ENCODE data around the gene SYCE3. TPM values are rescaled to one million over a fixed set of nuclear protein-coding genes. Genes with fewer than 3 reads are reported as not detected.

Gene SYCE3
- total RNA-seq, 1 experiment from 2014 or later: 1.3 TPM

GRCh38 chr22:50597097-50597496, 34.4 kb upstream of the SYCE3 start:
- intact Hi-C loops (cut with micrococcal nuclease): no loop called here
- H3K9me2 ChIP-seq (replicated peaks; ENCODE audit: low read length): no peaks in the 10 kb centered on the region
- no peaks in the 10 kb centered on the region for H4K20me1 ChIP-seq (ENCODE audit: low read length)
- no peak overlapping the region for H2AFZ ChIP-seq (ENCODE audit: low read length)
- no peaks in the 10 kb centered on the region for H3F3A ChIP-seq (ENCODE audit: low read length, unreplicated experiment)
- ChIA-PET POLR2A (ENCODE audit: unreplicated experiment) (no interaction called here), CTCF (no interaction called here)
- no peak overlapping the region for H3K9ac ChIP-seq (ENCODE audit: low read length)
- no peak overlapping the region for H3K4me3 ChIP-seq (ENCODE audit: low read length)
- no peak overlapping the region for H3K4me2 ChIP-seq (ENCODE audit: low read length)
- H3K36me3 ChIP-seq (ENCODE audit: low read depth, low read length): no peaks in the 10 kb centered on the region
- no peaks in the 10 kb centered on the region for H3K9me3 ChIP-seq (ENCODE audit: low read length)
- no peaks in the 10 kb centered on the region for H3K27me3 ChIP-seq (ENCODE audit: low read length)
- TF ChIP-seq EZH2 (IDR thresholded peaks at IDR 0.05; ENCODE audit: low read length, unreplicated experiment) (no peak), EZH2phosphoT487 (IDR thresholded peaks at IDR 0.05; ENCODE audit: borderline replicate concordance, low read length) (no peak)
- TF ChIP-seq, protein P1, sequence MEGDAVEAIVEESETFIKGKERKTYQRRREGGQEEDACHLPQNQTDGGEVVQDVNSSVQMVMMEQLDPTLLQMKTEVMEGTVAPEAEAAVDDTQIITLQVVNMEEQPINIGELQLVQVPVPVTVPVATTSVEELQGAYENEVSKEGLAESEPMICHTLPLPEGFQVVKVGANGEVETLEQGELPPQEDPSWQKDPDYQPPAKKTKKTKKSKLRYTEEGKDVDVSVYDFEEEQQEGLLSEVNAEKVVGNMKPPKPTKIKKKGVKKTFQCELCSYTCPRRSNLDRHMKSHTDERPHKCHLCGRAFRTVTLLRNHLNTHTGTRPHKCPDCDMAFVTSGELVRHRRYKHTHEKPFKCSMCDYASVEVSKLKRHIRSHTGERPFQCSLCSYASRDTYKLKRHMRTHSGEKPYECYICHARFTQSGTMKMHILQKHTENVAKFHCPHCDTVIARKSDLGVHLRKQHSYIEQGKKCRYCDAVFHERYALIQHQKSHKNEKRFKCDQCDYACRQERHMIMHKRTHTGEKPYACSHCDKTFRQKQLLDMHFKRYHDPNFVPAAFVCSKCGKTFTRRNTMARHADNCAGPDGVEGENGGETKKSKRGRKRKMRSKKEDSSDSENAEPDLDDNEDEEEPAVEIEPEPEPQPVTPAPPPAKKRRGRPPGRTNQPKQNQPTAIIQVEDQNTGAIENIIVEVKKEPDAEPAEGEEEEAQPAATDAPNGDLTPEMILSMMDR (conservative IDR thresholded peaks at IDR 0.05; ENCODE audit: low read depth, low read length): no peak
- DNase-seq (no peak), ATAC-seq (no peak)
- H3K27ac ChIP-seq (ENCODE audit: low read length): no peak overlapping the region
- no peaks in the 10 kb centered on the region for H3K79me2 ChIP-seq (ENCODE audit: low read length)
- no peaks in the 10 kb centered on the region for H3K4me1 ChIP-seq (ENCODE audit: insufficient read depth, low read length)
- no TSS peak for BruUV-seq (replicated peaks)

GRCh38 chr22:50595189-50595588, 32.5 kb upstream of the SYCE3 start:
- BruUV-seq (replicated peaks): no TSS peak
- intact Hi-C loops (cut with micrococcal nuclease): no loop called here

GRCh38 chr22:50587407-50587806, 24.7 kb upstream of the SYCE3 start:
- ChIA-PET CTCF (no interaction called here), POLR2A (ENCODE audit: unreplicated experiment) (no interaction called here)
- no peaks in the 10 kb centered on the region for H3F3A ChIP-seq (ENCODE audit: low read length, unreplicated experiment)
- no TSS peak for BruUV-seq (replicated peaks)
- H3K27ac ChIP-seq (ENCODE audit: low read length): no peak overlapping the region
- ATAC-seq (no peak), DNase-seq (no peak)
- H3K9me3 ChIP-seq (ENCODE audit: low read length): no peaks in the 10 kb centered on the region
- H3K4me3 ChIP-seq (ENCODE audit: low read length): no peak overlapping the region
- no peaks in the 10 kb centered on the region for H3K4me1 ChIP-seq (ENCODE audit: insufficient read depth, low read length)
- peaks cover 6% of the 10 kb centered on the region for H3K79me2 ChIP-seq (ENCODE audit: low read length)
- H4K20me1 ChIP-seq (ENCODE audit: low read length): no peaks in the 10 kb centered on the region
- intact Hi-C loops (cut with micrococcal nuclease): no loop called here
- no peaks in the 10 kb centered on the region for H3K9me2 ChIP-seq (replicated peaks; ENCODE audit: low read length)
- no peak overlapping the region for H2AFZ ChIP-seq (ENCODE audit: low read length)
- no peak for TF ChIP-seq EZH2phosphoT487 (IDR thresholded peaks at IDR 0.05; ENCODE audit: borderline replicate concordance, low read length)
- TF ChIP-seq, protein P1 (conservative IDR thresholded peaks at IDR 0.05; ENCODE audit: low read depth, low read length): no peak
- TF ChIP-seq EZH2 (IDR thresholded peaks at IDR 0.05; ENCODE audit: low read length, unreplicated experiment): no peak
- no peaks in the 10 kb centered on the region for H3K36me3 ChIP-seq (ENCODE audit: low read depth, low read length)
- no peak overlapping the region for H3K9ac ChIP-seq (ENCODE audit: low read length)
- no peaks in the 10 kb centered on the region for H3K27me3 ChIP-seq (ENCODE audit: low read length)
- no peak overlapping the region for H3K4me2 ChIP-seq (ENCODE audit: low read length)

More at GRCh38 chr22:50595189-50595588, 32.5 kb upstream of the SYCE3 start:
- Histone ChIP-seq H3K27me3 (ENCODE audit: low read length) (no peaks in the 10 kb centered on the region), H3K9ac (ENCODE audit: low read length) (no peak overlapping the region), H3K9me2 (replicated peaks; ENCODE audit: low read length) (no peaks in the 10 kb centered on the region), H3K4me2 (ENCODE audit: low read length) (no peak overlapping the region), H3K4me3 (ENCODE audit: low read length) (no peak overlapping the region), H3K79me2 (ENCODE audit: low read length) (no peaks in the 10 kb centered on the region), H2AFZ (ENCODE audit: low read length) (no peak overlapping the region), H3K4me1 (ENCODE audit: insufficient read depth, low read length) (no peaks in the 10 kb centered on the region), H3K36me3 (ENCODE audit: low read depth, low read length) (no peaks in the 10 kb centered on the region), H4K20me1 (ENCODE audit: low read length) (no peaks in the 10 kb centered on the region), H3K9me3 (ENCODE audit: low read length) (no peaks in the 10 kb centered on the region), H3F3A (ENCODE audit: low read length, unreplicated experiment) (no peaks in the 10 kb centered on the region), H3K27ac (ENCODE audit: low read length) (no peak overlapping the region)
- DNase-seq: no peak
- no peak for ATAC-seq
- POLR2A ChIA-PET (ENCODE audit: unreplicated experiment): no interaction called here
- CTCF ChIA-PET: no interaction called here
- TF ChIP-seq EZH2phosphoT487 (IDR thresholded peaks at IDR 0.05; ENCODE audit: borderline replicate concordance, low read length): no peak
- TF ChIP-seq, protein P1 (conservative IDR thresholded peaks at IDR 0.05; ENCODE audit: low read depth, low read length): no peak
- no peak for TF ChIP-seq EZH2 (IDR thresholded peaks at IDR 0.05; ENCODE audit: low read length, unreplicated experiment)
